CD4-positive, alpha-beta T cell treated with Interferon gamma for 1 hour (primary cell): ENCODE results near the gene DHRS3.
"Not testable (repeated sequence)": the region's sequence is repeated elsewhere in the genome, so short reads cannot be mapped to it uniquely, and the experiment has no call there.

Experiments
- DNase-seq: peaks from one replicate; pipeline ENCODE4 v3.0.0-alpha.2; 2020

Gene DHRS3

GRCh38 chr1:12551584-12551983 lies 66.4 kb downstream of the DHRS3 start:
- no peak for DNase-seq

GRCh38 chr1:12549460-12550349 lies 68.3 kb downstream of the DHRS3 start:
- DNase-seq = no peak

- DNase-seq = no peak
Measured at GRCh38 chr1:12548973-12549459, 69.0 kb downstream of the DHRS3 start.

- no peak for DNase-seq
Measured at GRCh38 chr1:12548279-12548972, 69.6 kb downstream of the DHRS3 start.

- no peak for DNase-seq
Measured at GRCh38 chr1:12547586-12548225, 70.3 kb downstream of the DHRS3 start.

- no peak for DNase-seq
Measured at GRCh38 chr1:12546771-12547585, 71.0 kb downstream of the DHRS3 start.

- no peak for DNase-seq
Measured at GRCh38 chr1:12544992-12545391, 73.0 kb downstream of the DHRS3 start.

- no peak for DNase-seq
Measured at GRCh38 chr1:12544357-12544756, 73.7 kb downstream of the DHRS3 start.

GRCh38 chr1:12543740-12544154 lies 74.3 kb downstream of the DHRS3 start:
- no peak for DNase-seq

- DNase-seq = no peak
Measured at GRCh38 chr1:12542616-12543592, 75.1 kb downstream of the DHRS3 start.

- DNase-seq = no peak
Measured at GRCh38 chr1:12542138-12542465, 75.9 kb downstream of the DHRS3 start.

- no peak for DNase-seq
Measured at GRCh38 chr1:12541274-12542137, 76.5 kb downstream of the DHRS3 start.

- no peak for DNase-seq
Measured at GRCh38 chr1:12540580-12541273, 77.3 kb downstream of the DHRS3 start.

GRCh38 chr1:12539705-12540579 lies 78.1 kb downstream of the DHRS3 start:
- DNase-seq = no peak

- DNase-seq = no peak
Measured at GRCh38 chr1:12539320-12539704, 78.7 kb downstream of the DHRS3 start.

GRCh38 chr1:12538536-12538935 lies 79.5 kb downstream of the DHRS3 start:
- not testable (repeated sequence) for DNase-seq

- no peak for DNase-seq
Measured at GRCh38 chr1:12537906-12538461, 80.0 kb downstream of the DHRS3 start.

- DNase-seq = no peak
Measured at GRCh38 chr1:12537294-12537693, 80.7 kb downstream of the DHRS3 start.
